Measurements from ENCODE around the gene TEKTIP1.

TEKTIP1 gene

DNA sequence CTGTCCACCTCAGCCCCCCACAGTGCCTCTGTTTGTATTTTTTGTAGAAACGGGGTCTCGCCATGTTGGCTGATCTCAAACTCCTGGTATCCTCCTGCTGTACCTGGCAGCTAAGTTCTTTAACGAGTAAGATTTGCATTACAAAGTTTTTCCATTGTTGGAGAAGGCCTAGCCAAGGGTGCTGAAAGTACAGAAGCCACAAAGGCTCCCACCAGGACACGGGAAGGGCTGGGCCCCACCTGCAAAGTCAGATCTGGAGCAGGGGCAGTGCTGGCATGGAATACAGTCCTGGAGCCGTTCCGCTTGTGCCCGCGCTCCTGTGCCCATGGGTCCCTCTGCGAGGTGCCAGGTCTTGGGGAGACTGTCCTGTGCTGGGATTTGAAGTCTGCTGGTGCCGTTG, 20.7 kb upstream of the TEKTIP1 start:
- TF ChIP-seq SIN3A (IDR thresholded peaks at IDR 0.05; ENCODE audit: borderline replicate concordance, insufficient read depth, low read length) (no peak), TAF1 (IDR thresholded peaks at IDR 0.05; ENCODE audit: borderline replicate concordance, insufficient read depth, low read length) (no peak), POLR2AphosphoS5 (IDR thresholded peaks at IDR 0.05; ENCODE audit: low read depth, low read length) (no peak), FOXP2 (optimal IDR thresholded peaks at IDR 0.05; ENCODE audit: borderline replicate concordance, extremely low read depth, extremely low read length, insufficient read depth) (no peak)
- TF ChIP-seq, protein P1, sequence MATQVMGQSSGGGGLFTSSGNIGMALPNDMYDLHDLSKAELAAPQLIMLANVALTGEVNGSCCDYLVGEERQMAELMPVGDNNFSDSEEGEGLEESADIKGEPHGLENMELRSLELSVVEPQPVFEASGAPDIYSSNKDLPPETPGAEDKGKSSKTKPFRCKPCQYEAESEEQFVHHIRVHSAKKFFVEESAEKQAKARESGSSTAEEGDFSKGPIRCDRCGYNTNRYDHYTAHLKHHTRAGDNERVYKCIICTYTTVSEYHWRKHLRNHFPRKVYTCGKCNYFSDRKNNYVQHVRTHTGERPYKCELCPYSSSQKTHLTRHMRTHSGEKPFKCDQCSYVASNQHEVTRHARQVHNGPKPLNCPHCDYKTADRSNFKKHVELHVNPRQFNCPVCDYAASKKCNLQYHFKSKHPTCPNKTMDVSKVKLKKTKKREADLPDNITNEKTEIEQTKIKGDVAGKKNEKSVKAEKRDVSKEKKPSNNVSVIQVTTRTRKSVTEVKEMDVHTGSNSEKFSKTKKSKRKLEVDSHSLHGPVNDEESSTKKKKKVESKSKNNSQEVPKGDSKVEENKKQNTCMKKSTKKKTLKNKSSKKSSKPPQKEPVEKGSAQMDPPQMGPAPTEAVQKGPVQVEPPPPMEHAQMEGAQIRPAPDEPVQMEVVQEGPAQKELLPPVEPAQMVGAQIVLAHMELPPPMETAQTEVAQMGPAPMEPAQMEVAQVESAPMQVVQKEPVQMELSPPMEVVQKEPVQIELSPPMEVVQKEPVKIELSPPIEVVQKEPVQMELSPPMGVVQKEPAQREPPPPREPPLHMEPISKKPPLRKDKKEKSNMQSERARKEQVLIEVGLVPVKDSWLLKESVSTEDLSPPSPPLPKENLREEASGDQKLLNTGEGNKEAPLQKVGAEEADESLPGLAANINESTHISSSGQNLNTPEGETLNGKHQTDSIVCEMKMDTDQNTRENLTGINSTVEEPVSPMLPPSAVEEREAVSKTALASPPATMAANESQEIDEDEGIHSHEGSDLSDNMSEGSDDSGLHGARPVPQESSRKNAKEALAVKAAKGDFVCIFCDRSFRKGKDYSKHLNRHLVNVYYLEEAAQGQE (IDR thresholded peaks at IDR 0.05; ENCODE audit: insufficient read depth in 1 of 2, low read depth in 2 of 2, low read length in 2 of 2) = no peak

DNA sequence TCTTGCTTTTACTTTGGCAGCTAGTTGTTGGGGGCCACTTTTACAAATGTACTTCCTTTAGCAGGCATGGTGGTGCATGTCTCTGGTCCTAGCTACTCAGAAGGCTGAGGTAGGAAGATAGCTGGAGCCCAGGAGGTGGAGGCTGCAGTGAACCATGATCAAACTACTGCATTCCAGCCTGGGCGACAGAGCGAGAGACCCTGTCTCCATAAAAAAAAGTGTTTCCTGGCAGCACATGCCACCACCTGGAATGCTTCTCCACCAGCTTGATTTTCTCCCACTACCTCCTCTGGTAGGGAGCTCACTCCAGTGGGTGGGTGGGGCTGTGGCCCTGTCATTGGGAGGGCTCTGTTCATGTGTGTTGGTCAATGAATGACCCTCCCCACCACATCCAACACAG, 20.3 kb upstream of the TEKTIP1 start:
- TF ChIP-seq, protein P1 (IDR thresholded peaks at IDR 0.05; ENCODE audit: insufficient read depth in 1 of 2, low read depth in 2 of 2, low read length in 2 of 2) = no peak
- no peak for TF ChIP-seq TAF1 (IDR thresholded peaks at IDR 0.05; ENCODE audit: borderline replicate concordance, insufficient read depth, low read length)
- no peak for TF ChIP-seq POLR2AphosphoS5 (IDR thresholded peaks at IDR 0.05; ENCODE audit: low read depth, low read length)
- no peak for TF ChIP-seq SIN3A (IDR thresholded peaks at IDR 0.05; ENCODE audit: borderline replicate concordance, insufficient read depth, low read length)
- no peak for TF ChIP-seq FOXP2 (optimal IDR thresholded peaks at IDR 0.05; ENCODE audit: borderline replicate concordance, extremely low read depth, extremely low read length, insufficient read depth)

DNA sequence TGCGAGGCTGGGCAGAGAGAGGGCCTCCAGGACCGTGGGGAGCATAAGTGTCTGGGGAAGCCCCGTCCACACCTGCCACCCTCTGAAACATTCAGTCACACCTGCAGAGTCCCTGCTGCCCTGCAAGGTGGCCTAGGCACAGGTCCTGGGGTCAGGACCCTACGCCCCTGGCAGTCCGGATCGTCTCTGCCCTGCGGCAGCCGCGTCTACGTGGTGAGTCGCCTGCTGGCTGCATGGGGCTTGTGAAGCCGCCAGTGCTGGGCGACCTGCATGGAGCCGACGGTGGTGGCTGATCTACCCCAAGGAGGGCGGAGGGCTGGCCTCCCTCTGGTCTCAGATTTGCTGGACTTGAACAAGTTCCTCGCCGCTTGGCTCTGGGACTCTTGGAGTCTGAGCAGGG, 19.8 kb upstream of the TEKTIP1 start:
- TF ChIP-seq, protein P1 (IDR thresholded peaks at IDR 0.05; ENCODE audit: insufficient read depth in 1 of 2, low read depth in 2 of 2, low read length in 2 of 2) = no peak

DNA sequence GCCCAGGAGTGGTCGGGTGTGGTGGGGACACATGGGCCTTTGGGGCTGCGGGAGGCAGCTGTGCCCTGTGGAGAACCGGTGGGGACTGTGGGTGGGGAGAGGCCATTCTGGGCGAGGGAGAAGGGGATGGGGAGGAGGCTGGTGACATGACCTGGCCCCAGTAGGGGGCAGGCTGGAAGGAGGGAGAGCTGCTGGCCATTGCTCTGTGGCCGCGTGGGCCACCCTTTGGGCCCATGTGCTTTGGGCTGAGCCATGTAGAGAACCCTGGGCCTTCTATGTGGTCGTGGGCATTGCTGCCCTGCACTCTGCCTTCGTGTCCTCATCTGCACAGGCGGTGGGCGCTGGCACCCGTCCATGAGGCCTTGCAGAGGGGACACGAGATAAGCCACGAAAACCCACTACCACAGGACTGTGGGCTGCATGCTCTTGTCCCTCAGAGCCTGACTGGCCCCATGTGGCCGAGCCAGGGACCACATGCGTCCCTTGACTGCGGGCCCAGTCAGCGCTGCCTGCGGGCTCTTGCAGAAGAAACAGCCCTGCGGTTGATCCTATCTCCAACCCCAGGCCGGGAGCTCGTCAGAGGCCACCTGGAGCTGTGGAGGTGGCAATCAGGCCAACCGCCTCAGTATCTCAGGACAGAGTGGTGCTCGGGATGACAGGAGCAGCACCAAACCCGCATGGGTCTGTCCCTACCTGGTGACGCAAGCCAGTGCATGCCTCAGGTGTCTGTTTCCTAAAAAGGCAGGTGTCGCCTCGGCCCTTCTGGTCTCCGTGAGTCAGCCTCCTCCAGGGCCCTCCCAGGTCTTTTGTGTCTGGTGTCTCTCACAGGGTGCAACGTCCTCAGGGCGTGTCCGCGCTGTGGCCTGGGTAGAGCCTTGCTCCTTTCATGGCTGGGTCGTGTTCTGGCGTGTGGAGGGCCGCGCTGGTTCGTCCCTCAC, 18.5 kb upstream of the TEKTIP1 start:
- TF ChIP-seq FOXP2 (optimal IDR thresholded peaks at IDR 0.05; ENCODE audit: borderline replicate concordance, extremely low read depth, extremely low read length, insufficient read depth) = no peak
- no peak for TF ChIP-seq TAF1 (IDR thresholded peaks at IDR 0.05; ENCODE audit: borderline replicate concordance, insufficient read depth, low read length)
- TF ChIP-seq POLR2AphosphoS5 (IDR thresholded peaks at IDR 0.05; ENCODE audit: low read depth, low read length) = no peak
- TF ChIP-seq, protein P1 (IDR thresholded peaks at IDR 0.05; ENCODE audit: insufficient read depth in 1 of 2, low read depth in 2 of 2, low read length in 2 of 2) = no peak
- TF ChIP-seq SIN3A (IDR thresholded peaks at IDR 0.05; ENCODE audit: borderline replicate concordance, insufficient read depth, low read length) = no peak

DNA sequence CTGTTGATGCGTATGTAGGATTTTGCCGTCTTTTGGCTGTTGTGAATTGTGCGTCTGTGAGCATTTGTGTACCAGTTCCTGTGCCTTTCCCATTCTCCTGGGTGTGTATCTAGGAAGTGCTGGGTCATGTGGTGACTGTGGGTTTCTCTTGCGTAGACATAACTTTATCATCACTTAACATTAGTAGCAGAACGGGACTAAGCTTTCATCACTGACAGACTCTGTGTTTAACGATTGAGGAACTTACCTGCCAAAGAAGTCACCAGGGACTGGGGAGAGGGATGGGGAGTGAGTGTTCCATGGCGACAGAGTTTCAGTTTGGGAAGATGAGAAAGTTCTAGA, 17.9 kb upstream of the TEKTIP1 start:
- no peak for TF ChIP-seq SIN3A (IDR thresholded peaks at IDR 0.05; ENCODE audit: borderline replicate concordance, insufficient read depth, low read length)
- no peak for TF ChIP-seq POLR2AphosphoS5 (IDR thresholded peaks at IDR 0.05; ENCODE audit: low read depth, low read length)
- TF ChIP-seq, protein P1 (IDR thresholded peaks at IDR 0.05; ENCODE audit: insufficient read depth in 1 of 2, low read depth in 2 of 2, low read length in 2 of 2) = no peak
- TF ChIP-seq TAF1 (IDR thresholded peaks at IDR 0.05; ENCODE audit: borderline replicate concordance, insufficient read depth, low read length) = no peak
- no peak for TF ChIP-seq FOXP2 (optimal IDR thresholded peaks at IDR 0.05; ENCODE audit: borderline replicate concordance, extremely low read depth, extremely low read length, insufficient read depth)

All from PFSK-1 (cell line).